Measurements from ENCODE around the gene SLC4A8.
"Not testable (repeated sequence)": the region's sequence is repeated elsewhere in the genome, so short reads cannot be mapped to it uniquely, and the experiment has no call there.

SLC4A8 gene

GRCh38 chr12:51482929-51483697 is 58.5 kb downstream of the SLC4A8 start:
- peak; percentile 21 for DNase-seq

DNA sequence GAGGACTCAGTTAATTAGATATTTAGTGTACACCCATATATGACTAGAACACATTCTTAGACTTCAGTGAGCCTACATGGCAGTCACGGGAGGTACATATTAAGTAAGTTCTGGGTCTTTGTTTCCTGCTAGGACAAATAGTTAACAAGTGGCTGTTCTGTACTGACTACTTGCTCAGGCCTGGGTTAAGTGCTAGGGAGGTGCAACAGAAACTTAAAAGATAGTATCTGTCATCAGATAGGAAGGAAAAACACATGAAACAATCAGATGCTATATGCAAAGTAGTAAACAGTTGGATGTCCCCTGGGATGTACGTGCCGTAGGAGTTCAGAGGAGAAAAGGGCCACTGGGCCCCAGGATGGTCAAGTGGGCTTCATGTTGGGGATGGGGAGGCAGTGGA is 59.5 kb downstream of the SLC4A8 start:
- no peak for DNase-seq

DNA sequence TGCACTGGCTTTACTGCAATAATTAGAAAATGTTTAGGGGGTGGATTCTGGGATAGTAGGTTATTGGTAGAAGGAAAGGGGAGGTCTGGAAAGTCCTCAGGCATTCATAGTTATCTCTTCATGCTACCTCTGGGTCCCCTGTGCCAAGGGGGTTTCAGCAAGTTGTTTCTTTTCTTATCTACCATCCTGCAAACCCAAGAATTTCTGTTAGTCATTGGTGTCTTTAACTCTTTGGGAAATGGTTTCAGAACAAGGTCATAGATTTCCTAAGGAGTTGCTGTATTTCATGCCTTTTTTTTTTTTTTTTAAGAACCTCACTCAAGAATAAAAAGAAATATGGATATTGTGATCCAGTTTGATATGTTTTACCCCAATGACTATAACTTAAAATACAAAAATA is 63.6 kb downstream of the SLC4A8 start:
- no peak for DNase-seq

DNA sequence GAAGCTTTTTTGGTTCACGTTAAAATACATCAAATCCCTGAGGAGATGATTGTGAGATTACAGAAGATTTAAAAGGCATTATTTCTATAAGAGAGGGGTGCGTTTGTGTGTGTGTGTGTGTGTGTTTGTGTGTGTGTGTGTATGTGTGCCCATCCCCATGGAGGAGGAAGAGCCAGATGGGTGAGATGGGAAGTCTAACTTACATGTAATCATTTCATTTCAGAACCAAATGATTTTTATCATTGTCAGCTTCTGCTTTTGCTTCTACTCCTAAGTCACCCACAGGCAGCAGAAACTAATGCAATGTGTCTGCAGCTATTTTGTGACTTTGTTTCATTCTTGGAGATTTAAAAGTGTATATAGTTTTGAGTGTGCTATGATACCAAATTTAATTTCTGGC is 68.7 kb downstream of the SLC4A8 start:
- peak; percentile 73 for DNase-seq

DNA sequence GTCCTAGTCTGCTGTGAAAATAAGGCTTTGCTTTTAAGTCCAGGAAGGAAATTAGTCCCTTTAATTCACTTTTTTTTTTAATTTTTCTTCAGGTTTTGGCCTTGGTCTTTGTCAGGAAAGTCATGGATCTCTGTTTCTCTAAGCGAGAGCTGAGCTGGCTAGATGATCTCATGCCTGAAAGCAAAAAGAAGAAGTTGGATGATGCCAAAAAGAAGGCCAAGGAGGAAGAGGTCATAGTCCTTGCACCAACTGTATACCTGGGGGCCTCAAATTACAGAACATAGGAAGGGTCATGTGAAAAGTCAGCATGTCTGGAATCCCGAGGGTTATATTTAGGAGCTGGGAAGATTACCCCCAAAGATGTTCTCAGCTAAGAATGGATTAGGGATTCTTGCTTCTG is 72.3 kb downstream of the SLC4A8 start:
- DNase-seq: peak; percentile 9

DNA sequence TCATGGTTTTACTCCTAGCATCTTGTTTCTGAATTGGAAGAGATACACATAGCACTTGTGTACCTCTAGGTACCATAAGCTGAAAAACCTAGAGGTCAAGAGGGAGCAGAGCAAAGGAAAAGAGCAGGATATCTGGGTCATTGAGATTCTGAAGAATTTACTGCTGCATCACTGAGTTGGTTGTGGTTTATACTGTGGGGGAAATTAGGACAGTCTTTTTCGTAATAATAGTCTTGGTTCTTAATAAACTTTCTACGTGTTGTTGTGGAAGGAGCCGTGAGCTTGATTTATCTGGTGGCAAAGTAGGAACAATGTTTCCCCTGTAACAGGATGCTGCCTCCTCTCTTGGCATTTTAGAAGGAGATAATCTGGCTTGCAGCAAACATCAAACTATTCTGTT is 80.2 kb downstream of the SLC4A8 start:
- no peak for DNase-seq

- no peak for DNase-seq
These were observed 80.9 kb downstream of the SLC4A8 start for GRCh38 chr12:51505360-51506105.

DNA sequence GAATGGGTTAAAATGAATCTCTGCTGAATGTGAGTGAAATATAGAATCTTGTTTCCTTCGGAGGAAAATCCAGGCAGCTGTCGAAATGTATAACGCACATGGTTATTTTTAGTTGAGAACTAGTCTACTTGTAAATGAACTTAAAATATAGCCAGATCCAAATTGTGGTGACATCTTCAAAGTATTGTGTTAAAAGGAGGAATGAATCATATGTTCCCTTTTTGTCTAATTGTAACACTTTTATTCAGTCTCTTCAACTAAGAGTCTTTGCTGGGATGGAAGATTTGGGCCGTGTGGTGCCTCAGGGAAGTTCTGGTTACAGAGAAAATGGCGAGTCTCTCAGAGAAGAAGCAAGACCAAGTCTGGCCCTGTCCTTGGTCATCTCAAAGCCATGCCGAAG is 82.5 kb downstream of the SLC4A8 start:
- no peak for DNase-seq

GRCh38 chr12:51508285-51508684 is 83.7 kb downstream of the SLC4A8 start:
- no peak for DNase-seq

- DNase-seq: no peak
These were observed 87.1 kb downstream of the SLC4A8 start for GRCh38 chr12:51511546-51512260.

- DNase-seq: no peak
These were observed 87.8 kb downstream of the SLC4A8 start for GRCh38 chr12:51512438-51512837.

- DNase-seq: not testable (repeated sequence)
These were observed 90.4 kb downstream of the SLC4A8 start for GRCh38 chr12:51515037-51515436.

GRCh38 chr12:51517316-51517715 is 92.7 kb downstream of the SLC4A8 start:
- DNase-seq: no peak

DNA sequence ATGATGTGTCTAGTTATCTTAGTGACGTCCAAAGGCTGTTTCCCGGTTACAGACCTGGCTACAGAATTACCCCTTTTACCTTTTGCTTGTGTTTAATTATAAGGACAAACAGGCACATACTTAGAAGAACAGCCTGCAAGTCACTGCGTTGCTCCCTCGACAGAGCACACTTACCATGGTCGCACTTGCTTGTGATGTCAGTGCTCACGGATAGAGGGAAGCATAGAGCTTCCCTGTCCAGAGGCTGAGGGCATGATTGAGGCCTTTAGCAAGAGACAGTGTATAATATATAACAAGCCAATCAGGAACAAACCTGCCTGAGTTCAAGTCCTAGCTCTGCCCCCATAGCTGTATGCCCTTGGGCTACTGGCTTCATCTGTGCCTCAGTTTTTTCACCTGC is 93.2 kb downstream of the SLC4A8 start:
- no peak for DNase-seq

DNA sequence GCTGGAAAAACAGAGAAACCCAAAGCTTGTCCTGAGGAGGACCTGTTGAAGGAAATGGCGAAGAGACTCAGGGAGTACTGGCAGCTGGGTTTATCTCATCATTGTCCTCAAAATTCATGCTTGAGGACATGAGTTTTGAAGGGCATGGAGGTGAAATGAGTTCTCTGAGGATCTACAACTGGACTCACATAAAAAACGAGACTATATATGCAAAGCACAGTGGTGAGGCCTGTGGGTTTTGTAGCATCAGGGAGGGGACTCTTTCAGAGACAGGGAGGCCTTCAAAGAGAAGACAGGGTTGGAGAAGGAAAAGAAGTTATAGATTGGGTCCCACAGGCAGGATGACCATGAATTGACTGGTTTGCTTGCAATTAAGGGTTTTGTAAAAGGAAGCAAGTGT is 95.1 kb downstream of the SLC4A8 start:
- DNase-seq: no peak

DNA sequence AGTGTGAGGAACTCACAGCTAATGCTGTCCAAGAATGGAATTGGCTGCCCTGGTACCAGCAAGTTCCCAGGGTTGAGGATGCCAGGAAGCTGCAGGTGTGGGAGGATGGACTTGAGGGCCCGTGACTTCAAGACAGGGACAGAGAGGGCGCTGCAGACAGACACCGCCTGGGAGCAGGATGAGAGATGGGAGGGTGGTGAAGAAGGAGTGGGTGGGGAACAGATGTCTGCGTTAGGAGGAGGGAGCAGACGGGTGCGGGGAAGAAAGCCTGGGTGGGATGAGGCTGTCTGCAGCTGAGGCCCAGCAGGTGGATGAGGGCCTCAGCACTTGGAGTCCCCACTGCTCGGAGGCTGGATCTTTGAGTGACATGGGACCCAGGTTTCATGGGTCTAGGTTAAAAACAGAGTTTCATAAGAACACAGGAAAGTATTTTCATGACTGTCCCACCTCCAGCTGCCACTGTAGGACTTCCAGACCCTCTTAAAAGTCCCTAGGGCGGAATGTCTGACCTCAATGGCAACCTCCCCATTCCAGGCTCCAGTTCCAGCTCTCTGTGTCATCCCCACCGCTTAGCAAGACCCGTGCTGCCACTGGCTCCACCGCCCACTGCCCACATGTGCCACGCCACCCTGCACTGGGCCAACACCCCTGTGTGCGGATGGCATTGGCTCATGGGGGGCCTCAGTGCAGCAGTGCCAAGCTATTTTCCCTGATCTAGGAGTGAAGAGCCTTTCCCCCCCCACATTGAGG is 96.1 kb downstream of the SLC4A8 start:
- DNase-seq: no peak

- DNase-seq: no peak
These were observed 97.1 kb downstream of the SLC4A8 start for GRCh38 chr12:51521554-51522276.

GRCh38 chr12:51522696-51523095 is 98.1 kb downstream of the SLC4A8 start:
- DNase-seq: peak; percentile 70

DNA sequence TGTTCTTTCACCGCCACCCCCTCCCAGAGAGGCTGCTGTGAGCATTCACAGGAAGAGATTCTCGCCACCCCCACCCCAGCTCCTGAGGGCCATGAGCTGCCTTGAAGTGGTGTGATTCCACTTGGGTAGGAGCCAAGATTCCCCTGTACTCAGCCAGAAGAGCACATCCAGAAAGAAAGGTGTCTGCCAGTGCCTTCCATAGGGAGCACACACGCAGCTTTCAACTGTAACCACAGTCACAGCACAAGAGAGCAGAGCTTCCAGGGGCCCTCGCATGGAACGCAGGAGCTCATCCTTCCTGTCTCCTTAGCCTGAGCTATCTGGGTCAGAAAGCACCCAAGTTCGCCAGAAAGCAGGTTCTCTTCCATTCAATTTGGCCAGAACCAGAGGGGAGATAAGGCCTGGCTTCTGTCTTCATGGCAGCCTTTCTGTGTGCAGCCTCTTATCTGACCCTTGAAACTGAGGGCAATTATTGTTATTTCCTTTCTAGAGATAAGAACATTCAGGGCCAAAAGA is 99.8 kb downstream of the SLC4A8 start:
- DNase-seq: peak; percentile 33

GRCh38 chr12:51525518-51525917 is 100.9 kb downstream of the SLC4A8 start:
- DNase-seq: no peak

DNA sequence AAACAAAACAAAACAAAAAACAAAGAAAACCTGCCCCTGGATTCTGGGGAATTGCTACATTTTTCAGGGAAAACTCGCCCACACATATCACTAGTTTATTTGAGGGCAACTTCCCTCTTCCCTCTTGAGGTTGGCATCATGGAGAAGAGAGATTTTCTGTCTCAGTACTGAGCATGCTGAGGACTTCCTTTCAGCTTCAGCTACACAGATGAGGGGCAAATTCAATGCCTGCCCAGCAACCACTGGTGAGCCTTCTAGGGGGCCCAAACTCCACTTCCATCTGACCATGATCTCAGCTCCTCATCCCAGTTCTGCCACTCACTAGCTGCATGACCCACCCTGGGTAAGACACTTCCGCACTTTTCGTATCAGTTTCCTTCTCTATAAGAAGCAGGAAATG is 103.3 kb downstream of the SLC4A8 start:
- no peak for DNase-seq
